Measurements from ENCODE around the gene SCRN1.

The SCRN1 gene

GRCh38 chr7:29929018-29929807 is 60.4 kb downstream of the SCRN1 start:
- in situ Hi-C loops (cut with MboI; ENCODE audit: low sequenced_read_pairs): no loop called here

- in situ Hi-C loops (cut with MboI; ENCODE audit: low sequenced_read_pairs): no loop called here
Measured at GRCh38 chr7:29926741-29927140, 62.9 kb downstream of the SCRN1 start.

- in situ Hi-C loops (cut with MboI; ENCODE audit: low sequenced_read_pairs): no loop called here
Measured at GRCh38 chr7:29926216-29926615, 63.4 kb downstream of the SCRN1 start.

GRCh38 chr7:29924684-29925083 is 64.9 kb downstream of the SCRN1 start:
- in situ Hi-C loops (cut with MboI; ENCODE audit: low sequenced_read_pairs): no loop called here

- in situ Hi-C loops (cut with MboI; ENCODE audit: low sequenced_read_pairs): no loop called here
Measured at GRCh38 chr7:29924006-29924405, 65.6 kb downstream of the SCRN1 start.

GRCh38 chr7:29922921-29923700 is 66.5 kb downstream of the SCRN1 start:
- in situ Hi-C loops (cut with MboI; ENCODE audit: low sequenced_read_pairs): no loop called here

- in situ Hi-C loops (cut with MboI; ENCODE audit: low sequenced_read_pairs): no loop called here
Measured at GRCh38 chr7:29921404-29922010, 68.1 kb downstream of the SCRN1 start.

- in situ Hi-C loops (cut with MboI; ENCODE audit: low sequenced_read_pairs): no loop called here
Measured at GRCh38 chr7:29920491-29920890, 69.1 kb downstream of the SCRN1 start.

- in situ Hi-C loops (cut with MboI; ENCODE audit: low sequenced_read_pairs): no loop called here
Measured at GRCh38 chr7:29919790-29920189, 69.8 kb downstream of the SCRN1 start.

- in situ Hi-C loops (cut with MboI; ENCODE audit: low sequenced_read_pairs): no loop called here
Measured at GRCh38 chr7:29918850-29919249, 70.8 kb downstream of the SCRN1 start.

- in situ Hi-C loops (cut with MboI; ENCODE audit: low sequenced_read_pairs): no loop called here
Measured at GRCh38 chr7:29917641-29918040, 72.0 kb downstream of the SCRN1 start.

GRCh38 chr7:29915481-29916215 is 74.0 kb downstream of the SCRN1 start:
- in situ Hi-C loops (cut with MboI; ENCODE audit: low sequenced_read_pairs): no loop called here

GRCh38 chr7:29914180-29914579 is 75.4 kb downstream of the SCRN1 start:
- in situ Hi-C loops (cut with MboI; ENCODE audit: low sequenced_read_pairs): no loop called here

GRCh38 chr7:29906200-29907022 is 83.2 kb downstream of the SCRN1 start:
- in situ Hi-C loops (cut with MboI; ENCODE audit: low sequenced_read_pairs): no loop called here

- in situ Hi-C loops (cut with MboI; ENCODE audit: low sequenced_read_pairs): no loop called here
Measured at GRCh38 chr7:29900745-29901144, 88.9 kb downstream of the SCRN1 start.

GRCh38 chr7:29898301-29898700 is 91.3 kb downstream of the SCRN1 start:
- in situ Hi-C loops (cut with MboI; ENCODE audit: low sequenced_read_pairs): no loop called here

- in situ Hi-C loops (cut with MboI; ENCODE audit: low sequenced_read_pairs): no loop called here
Measured at GRCh38 chr7:29896685-29897411, 92.8 kb downstream of the SCRN1 start.

GRCh38 chr7:29895559-29895958 is 94.0 kb downstream of the SCRN1 start:
- in situ Hi-C loops (cut with MboI; ENCODE audit: low sequenced_read_pairs): no loop called here

- in situ Hi-C loops (cut with MboI; ENCODE audit: low sequenced_read_pairs): no loop called here
Measured at GRCh38 chr7:29894256-29894655, 95.3 kb downstream of the SCRN1 start.

Data from HL-60/S4 treated with phorbol 12-myristate 13-acetate at 8.2 ng/mL for 4 days and 3 days (cell line).